Activated CD4-positive, alpha-beta T cell treated with anti-CD3 and anti-CD28 coated beads, Interleukin-2, Interleukin-4, amounts not matched to agents 100 ng/mL and 50 ng/mL, durations not matched to agents 16 hours and 8 hours (primary cell): ENCODE measurements around the gene SCN3A.

Source experiments
- DNase-seq: peaks from one replicate; pipeline ENCODE4 v3.0.0-alpha.2; 2020; ENCODE audit warnings: low spot score

Gene SCN3A

DNA sequence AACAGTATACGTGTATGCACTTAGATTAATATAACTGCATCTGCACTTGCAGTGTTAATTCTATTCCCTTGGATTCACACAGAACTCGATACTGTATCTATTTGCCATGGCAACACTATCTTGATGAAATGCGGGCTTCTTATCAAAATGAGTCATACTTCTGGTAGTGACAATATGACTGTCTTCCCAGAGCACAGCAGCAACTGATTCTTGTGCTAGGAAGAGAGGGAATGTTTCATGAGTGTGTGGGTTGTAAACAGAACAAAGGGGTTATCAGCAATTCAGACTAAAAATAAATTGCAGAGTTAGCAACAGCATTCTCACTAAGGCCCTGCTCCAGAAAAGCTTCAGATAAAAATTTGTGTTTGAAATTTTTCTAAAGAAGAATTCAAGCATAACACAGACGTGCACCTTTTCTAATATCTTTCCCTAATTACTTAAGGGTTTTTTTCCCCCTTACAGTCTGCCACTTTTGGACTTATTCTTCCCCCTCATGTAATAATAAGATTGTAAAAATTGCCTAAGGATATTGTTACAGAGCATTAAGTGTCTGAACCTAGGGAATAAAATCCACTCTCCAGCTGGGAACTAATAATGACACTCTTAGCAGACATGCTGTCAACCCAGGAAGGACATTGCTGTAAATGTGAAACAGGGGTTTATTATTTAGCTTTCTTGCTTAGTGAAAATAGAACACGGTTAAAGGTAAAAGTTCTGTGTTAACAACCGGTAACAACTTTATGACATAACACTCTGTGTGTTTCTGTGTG lies 148.6 kb downstream of the SCN3A start:
- DNase-seq = peak; percentile 60

DNA sequence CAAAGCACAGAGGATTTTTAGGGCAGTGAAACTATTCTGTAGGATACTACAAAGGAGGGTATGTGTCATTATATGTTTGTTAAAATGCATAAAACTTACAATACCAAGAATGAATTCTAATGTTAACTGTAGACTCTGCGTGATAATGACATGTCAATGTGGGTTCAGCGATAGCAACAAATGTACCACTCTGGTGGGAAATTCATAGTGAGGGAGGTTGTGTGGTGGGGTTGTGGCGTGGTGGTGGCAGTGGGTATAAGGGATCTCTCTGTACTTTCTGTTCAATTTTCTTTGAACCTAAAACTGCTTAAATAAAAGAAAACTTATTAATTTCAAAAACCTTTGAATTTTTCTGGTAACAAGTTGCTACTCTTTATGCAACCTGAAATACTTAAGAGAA lies 149.2 kb downstream of the SCN3A start:
- DNase-seq = no peak

DNA sequence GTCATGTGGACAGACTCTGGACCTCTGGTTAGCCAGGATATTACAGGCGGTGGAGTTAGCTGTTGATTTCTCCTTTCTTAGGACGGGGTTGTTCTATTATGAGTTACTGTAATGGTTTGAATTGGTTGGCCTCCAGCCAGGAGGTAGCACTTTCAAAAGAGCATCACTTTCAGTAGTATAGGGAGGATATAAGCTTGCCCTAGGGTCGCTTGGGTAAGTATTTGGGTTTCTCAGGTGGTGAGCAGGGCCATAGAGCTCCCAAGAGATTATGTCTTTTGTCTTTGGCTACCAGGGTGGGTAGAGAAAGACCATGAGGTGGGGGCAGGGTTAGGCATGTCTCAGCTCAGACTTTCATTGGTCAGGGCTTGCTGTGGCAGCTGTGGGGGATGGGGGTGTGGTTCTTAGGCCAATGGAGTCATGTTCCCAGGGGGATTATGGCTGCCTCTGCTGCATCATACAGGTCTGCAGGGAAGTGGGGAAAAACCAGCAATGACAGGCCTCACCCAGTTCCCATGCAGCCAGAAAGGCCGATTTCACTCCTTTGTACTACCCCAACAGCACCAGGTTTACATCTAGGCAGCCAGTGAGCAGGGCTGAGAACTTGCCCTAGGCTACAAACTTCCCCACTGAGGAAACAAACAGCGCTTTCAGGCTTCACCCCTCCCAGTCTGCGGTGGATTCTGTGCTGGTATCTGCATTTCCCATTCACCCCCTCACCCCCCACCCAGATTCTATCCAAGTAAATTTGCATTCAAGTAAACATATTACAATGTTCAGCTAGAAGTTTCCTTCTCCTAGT lies 159.1 kb downstream of the SCN3A start:
- no peak for DNase-seq
